NCI-H1048 (cell line): ENCODE results near the gene THAP6.
"Not testable (repeated sequence)": the region's sequence is repeated elsewhere in the genome, so short reads cannot be mapped to it uniquely, and the experiment has no call there.

Source experiments
- DNase-seq: peaks from one replicate; lab custom pipeline; 2025; lab: John Stamatoyannopoulos, UW

THAP6 gene, protein sequence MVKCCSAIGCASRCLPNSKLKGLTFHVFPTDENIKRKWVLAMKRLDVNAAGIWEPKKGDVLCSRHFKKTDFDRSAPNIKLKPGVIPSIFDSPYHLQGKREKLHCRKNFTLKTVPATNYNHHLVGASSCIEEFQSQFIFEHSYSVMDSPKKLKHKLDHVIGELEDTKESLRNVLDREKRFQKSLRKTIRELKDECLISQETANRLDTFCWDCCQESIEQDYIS

DNA sequence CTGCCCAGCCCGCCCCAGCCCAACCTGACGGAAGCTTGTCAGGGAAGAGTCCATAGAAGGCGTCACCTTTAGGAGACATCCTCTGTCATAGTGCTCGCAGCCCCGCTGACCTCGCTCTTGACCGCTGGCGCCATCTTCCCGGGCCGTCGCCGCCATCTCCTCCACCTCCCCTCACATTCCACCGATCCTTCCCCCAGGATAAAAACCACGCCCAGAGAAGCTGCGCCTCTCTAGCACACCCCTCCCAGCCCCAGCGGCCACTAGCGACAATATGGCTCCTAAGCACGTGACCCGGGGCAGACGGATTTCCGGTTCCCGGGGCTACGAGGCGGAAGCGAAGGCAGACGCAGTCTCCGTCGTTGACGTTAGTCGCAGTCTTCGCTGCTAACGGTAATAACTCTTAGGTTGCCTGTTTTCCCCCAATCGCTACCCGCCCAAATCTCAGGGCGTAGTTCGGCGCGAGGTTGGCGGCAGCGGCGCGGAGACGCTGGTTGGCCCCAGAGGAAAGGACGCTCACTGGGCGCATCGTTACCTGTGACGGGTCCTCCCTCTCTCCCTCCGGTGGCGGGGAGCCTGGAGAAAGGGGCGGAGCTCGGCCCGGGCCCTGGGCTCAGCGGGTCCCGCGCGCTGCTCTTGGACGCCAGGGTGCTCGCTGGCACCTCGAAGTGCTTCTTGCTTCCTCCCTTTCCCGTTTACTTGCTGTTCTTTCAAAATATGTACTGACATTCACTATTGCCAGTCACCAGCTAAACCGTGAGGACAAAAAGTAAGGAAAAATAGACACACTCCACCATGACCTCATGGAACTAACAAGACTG, at the start of gene THAP6, which contains the start of gene RCHY1:
Gene THAP6, plus strand, starts transcription at position 343 of the 818 bp plus-strand sequence. CDS start 980 bp downstream, outside the sequence.
Gene RCHY1, minus strand, starts transcription at position 273 of the 818 bp plus-strand sequence. Its CDS starts 117 bp downstream, at position 156.
- DNase-seq, result peak; percentile 88

DNA sequence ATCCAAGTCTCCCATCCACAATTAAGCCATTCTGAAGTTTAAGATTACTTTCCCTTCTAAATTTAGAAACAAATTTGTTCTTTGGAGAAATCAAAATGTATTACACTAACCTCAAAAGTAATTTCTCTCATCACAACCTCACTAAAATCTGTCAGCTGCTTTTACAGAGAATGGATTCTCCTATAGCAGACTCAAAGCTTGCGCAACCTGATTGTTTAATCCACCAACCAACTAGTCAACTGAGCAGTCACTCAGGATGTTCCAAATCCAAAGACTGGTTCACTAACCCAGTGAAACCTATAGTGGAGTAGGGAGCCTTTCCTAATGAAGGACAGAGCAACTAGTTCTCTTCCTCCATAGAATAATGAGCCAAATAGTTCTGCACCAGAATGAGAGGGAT, 44.4 kb upstream of the THAP6 start:
- no peak for DNase-seq

DNA sequence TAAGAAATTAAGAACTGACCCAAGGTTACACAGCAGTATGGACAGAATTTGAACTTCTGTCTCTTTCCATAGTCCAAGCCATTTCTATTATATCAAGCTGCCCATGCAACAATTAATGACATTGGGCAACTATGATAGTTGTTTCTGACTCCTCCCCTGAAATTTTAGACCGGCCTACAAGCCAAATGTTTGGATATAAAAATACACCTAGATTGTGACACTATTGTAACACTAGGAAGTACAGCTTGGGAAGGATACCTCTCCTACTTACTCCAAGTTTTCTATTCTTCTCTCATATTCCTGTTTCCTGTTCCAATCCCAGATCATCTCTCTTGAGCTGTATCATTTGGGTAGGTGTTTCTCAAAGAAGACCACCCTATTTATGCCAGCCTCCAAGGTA, 43.5 kb upstream of the THAP6 start:
- DNase-seq, result no peak

DNA sequence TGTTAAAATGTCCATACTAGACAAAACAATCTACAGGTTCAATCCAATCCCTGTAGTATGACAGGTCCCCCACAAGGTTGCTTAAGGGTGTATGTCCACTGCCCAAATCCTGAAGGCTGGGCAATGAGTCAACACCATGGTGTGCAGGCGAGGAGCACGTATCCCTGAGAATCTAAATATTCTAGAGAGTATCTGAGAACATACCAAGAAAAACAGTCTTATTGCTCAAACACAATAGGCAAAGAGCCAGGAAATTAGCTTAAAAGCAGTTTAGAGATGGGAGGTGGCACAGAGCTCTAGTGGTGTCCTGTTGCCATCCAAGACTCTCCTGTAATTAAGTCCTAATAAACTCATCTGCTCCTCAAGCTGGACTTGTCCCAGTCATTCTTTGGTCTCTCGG, 37.1 kb upstream of the THAP6 start:
- DNase-seq, result no peak

GRCh38 chr4:75484190-75484589, 30.1 kb upstream of the THAP6 start:
- no peak for DNase-seq

- no peak for DNase-seq
Observed at GRCh38 chr4:75490155-75490554, 24.1 kb upstream of the THAP6 start.

- no peak for DNase-seq
Observed at GRCh38 chr4:75494563-75494962, 19.7 kb upstream of the THAP6 start.

GRCh38 chr4:75495476-75495875, 18.8 kb upstream of the THAP6 start:
- no peak for DNase-seq

DNA sequence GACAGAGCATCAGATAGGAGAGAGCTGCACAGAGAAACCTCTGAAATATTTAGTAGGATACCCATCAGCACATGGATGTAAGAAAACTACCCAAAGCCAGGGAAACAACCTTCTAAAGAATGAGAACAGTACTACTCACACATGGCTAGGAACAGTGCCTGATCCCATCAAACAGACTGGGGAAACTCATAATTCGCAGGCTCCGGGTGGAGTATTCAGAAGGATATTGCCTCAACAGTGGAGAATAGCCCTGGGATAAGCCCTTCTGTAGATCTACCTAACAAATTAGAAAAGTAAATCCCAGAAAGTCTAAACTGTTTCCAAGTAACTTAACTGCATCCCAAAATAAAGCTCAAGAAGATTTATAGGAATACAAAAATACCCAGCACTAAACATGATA, 17.9 kb upstream of the THAP6 start:
- DNase-seq, result no peak

- DNase-seq, result no peak
Observed at GRCh38 chr4:75497133-75497532, 17.1 kb upstream of the THAP6 start.

- no peak for DNase-seq
Observed at GRCh38 chr4:75498041-75498440, 16.2 kb upstream of the THAP6 start.

DNA sequence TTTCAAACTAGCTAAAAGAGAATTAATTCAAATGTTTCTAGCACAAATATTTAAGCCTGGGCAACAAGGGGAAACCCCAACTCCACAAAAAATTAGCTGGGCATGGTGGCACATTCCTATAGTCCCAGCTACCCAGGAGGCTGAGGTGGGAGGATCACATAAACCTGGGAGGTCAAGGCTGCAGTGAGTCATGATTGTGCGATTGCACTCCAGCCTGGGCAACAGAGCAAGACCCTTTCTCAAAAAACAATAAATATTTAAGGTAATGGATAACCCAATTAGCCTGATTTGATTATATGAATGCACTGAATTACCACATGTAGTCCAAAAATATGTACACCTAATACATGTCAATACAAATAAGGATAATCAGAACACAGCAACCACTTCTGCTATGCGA, 14.4 kb upstream of the THAP6 start:
- DNase-seq, result no peak

DNA sequence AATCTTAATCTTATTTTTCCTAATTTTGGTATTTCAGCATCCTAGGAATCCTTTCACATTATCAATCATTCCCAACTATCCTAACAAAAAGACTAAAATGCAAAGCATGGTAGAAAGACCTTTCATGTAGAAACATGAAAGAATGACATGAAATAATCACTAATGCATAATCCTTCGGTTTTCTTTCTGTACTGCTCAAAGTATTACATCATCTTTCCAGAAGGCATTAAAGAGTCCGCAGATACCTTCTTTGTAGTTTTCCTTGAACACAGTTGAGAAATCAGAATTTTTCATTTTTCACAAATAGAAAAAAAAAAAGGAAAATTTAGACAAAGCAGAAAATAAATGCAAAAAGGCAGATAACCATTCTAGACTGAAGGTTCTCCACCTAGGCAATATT, 11.6 kb upstream of the THAP6 start:
- no peak for DNase-seq

DNA sequence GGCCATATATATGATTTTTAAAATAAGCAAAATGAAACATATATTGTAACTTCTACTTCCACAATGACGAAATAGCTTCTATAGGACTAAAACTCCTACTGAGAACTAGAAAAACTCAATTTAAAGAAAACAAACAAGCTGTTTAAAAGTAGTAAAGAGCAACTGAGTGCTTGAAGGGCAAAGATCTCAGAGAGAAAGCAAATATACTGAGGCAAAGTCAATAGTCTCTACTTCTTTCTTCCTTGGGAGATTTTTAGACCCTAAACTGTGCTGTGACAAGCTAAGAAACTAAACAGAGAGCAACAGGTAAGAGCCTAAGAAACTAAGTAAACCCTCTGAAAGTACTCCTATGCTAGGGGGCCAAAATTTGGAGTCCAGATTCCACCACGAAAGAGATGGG, 8.6 kb upstream of the THAP6 start:
- no peak for DNase-seq

- DNase-seq, result not testable (repeated sequence)
Observed at GRCh38 chr4:75509592-75509991, 4.7 kb upstream of the THAP6 start.

DNA sequence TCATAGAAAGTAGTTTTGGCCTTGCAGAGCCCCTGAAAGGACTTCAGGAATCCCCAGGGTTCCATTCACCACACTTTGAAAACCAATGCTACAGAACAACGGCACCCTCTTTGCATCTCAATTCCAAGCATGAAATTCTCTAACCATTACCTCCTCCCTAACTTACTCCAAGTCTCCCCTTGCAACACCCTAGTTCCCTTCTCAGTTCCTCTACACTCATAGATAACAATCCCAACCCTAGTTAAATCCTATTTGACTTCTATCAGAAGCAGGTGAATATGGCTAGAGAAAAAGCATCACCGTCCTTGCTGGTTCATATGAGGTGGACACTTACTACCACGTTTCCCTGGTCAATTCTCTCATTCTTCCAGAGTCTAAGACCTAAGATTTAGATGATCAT, 2.4 kb upstream of the THAP6 start:
- no peak for DNase-seq

GRCh38 chr4:75512386-75513211, 1.7 kb upstream of the THAP6 start:
- no peak for DNase-seq

- no peak for DNase-seq
Observed at GRCh38 chr4:75513526-75514130, 645 bp upstream of the THAP6 start.

DNA sequence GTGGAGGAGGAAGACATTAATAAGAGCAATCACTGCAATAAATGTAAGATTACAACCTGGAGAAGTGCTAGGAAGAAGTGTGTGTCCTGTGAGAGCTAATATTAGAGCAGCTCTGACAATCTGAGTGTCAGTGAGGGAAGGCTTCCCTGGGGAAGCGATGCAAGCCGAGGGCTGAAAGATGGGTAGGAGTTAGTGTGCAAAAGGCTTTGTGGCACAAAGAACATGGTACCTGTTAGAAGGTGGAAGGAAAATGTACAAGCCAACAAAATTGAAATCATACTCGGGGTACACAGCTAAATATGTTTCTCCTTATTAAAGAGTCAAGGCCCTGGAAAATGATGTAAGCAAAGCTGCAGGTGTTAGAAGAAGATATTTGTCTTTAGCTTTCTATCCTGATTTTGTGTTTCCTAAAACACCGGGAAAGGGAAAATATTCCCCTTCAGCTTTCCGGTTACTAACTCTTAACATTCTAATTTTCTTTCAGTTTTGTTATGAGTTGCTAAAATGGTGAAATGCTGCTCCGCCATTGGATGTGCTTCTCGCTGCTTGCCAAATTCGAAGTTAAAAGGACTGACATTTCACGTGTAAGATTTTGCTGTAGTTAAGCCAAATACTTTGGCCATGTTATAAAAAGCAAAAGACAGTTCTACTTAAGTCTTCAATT, 808 bp downstream of the THAP6 start:
- no peak for DNase-seq

- no peak for DNase-seq
Observed at GRCh38 chr4:75516144-75516543, 1.9 kb downstream of the THAP6 start.

DNA sequence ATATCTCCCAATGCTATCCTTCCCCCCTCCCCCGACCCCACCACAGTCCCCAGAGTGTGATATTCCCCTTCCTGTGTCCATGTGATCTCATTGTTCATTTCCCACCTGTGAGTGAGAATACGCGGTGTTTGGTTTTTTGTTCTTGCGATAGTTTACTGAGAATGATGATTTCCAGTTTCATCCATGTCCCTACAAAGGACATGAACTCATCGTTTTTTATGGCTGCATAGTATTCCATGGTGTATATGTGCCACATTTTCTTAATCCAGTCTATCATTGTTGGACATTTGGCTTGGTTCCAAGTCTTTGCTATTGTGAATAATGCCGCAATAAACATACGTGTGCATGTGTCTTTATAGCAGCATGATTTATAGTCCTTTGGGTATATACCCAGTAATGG, 5.2 kb downstream of the THAP6 start:
- not testable (repeated sequence) for DNase-seq

DNA sequence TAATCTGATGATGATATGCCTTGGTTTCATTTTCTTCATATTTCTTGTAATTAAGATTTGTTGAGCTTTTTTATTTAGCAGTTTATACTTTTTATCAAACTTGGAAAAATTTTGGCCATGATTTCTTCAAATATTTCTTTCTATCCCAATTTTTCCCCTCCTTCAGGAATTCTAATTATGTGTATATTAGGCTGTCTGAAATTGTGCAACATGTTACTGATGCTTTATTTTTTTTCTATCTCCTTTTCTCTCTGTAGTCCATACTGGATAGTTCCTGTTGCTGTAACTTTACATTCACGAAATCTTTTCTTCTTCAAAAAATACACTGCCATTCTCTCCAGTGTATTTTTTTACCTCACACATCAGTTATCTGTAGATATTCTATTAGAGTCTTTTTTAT, 10.8 kb downstream of the THAP6 start:
- no peak for DNase-seq
